HAP-1 (cell line): ENCODE results near the gene TULP1.

Experiments
- DNase-seq, 2 experiments: peaks; one replicate each; pipeline ENCODE4 v3.0.0-alpha.2; 2016 to 2020; ENCODE audit warnings: low spot score in 2 of 2
- H3K27me3 ChIP-seq: fragments of 250-450 bp; sonication (Bioruptor Pico); 2 replicates; pipeline ENCODE4 v1.5.1; 2020; ENCODE audit warnings: low read depth, mild to moderate bottlenecking, moderate library complexity
- H3K36me3 ChIP-seq: fragments of 250-450 bp; sonication (Bioruptor Pico); replicated peaks from 2 replicates; pipeline ENCODE4 v1.5.1; 2020; ENCODE audit warnings: mild to moderate bottlenecking
- H3K4me1 ChIP-seq: fragments of 250-450 bp; sonication (Bioruptor Pico); 2 replicates; pipeline ENCODE4 v1.5.1; 2020; ENCODE audit warnings: mild to moderate bottlenecking
- H3K4me3 ChIP-seq: fragments of 250-450 bp; sonication (Bioruptor Pico); 2 replicates; pipeline ENCODE4 v1.5.1; 2020; ENCODE audit warnings: mild to moderate bottlenecking, moderate library complexity
- H3K9me3 ChIP-seq: fragments of 250-450 bp; sonication (Bioruptor Pico); 2 replicates; pipeline ENCODE4 v1.5.1; 2020; ENCODE audit warnings: mild to moderate bottlenecking, moderate library complexity
- in situ Hi-C: fragments of 300-500 bp; cut with MboI; formaldehyde crosslinking; loops from 3 replicates; pipeline ENCODE4 v1.14.3; 2020; ENCODE audit warnings: low sequenced_read_pairs, inconsistent platforms, mixed read lengths

Gene TULP1

GRCh38 chr6:35512740-35513139 is at the start of gene TULP1:
Gene TULP1, minus strand, starts transcription at chr6:35512896. Its CDS starts 38 bp downstream, at chr6:35512858.
- Histone ChIP-seq H3K9me3 (no peaks in the 10 kb centered on the region), H3K27me3 (no peaks in the 10 kb centered on the region), H3K4me3 (no peak within 1 kb of the TSS), H3K4me1 (no peaks in the 10 kb centered on the region), H3K36me3 (no peaks in the 10 kb centered on the region)
- DNase-seq, result no peak
- in situ Hi-C loops, result no loop called here

GRCh38 chr6:35562060-35562459 is 49.4 kb upstream of the TULP1 start:
- Histone ChIP-seq H3K36me3 (no peaks in the 10 kb centered on the region), H3K9me3 (no peaks in the 10 kb centered on the region), H3K4me3 (no peak overlapping the region), H3K27me3 (peaks cover 9% of the 10 kb centered on the region), H3K4me1 (no peaks in the 10 kb centered on the region)
- no peak for DNase-seq
- in situ Hi-C loops, result no loop called here

- Histone ChIP-seq H3K27me3 (peaks cover 9% of the 10 kb centered on the region), H3K4me3 (no peak overlapping the region), H3K36me3 (no peaks in the 10 kb centered on the region), H3K9me3 (no peaks in the 10 kb centered on the region), H3K4me1 (no peaks in the 10 kb centered on the region)
- DNase-seq, result no peak
- in situ Hi-C loops, result no loop called here
These were observed 48.4 kb upstream of the TULP1 start for GRCh38 chr6:35561113-35561512.

GRCh38 chr6:35558571-35558970 is 45.9 kb upstream of the TULP1 start:
- Histone ChIP-seq H3K4me1 (no peaks in the 10 kb centered on the region), H3K9me3 (no peaks in the 10 kb centered on the region), H3K4me3 (no peak overlapping the region), H3K27me3 (no peaks in the 10 kb centered on the region; the same call in 1 of the 2 replicates), H3K36me3 (no peaks in the 10 kb centered on the region)
- in situ Hi-C loops, result no loop called here
- no peak for DNase-seq

- H3K4me3 ChIP-seq, result no peak overlapping the region
- no peak for DNase-seq
- no peaks in the 10 kb centered on the region; the same call in 1 of the 2 replicates for H3K9me3 ChIP-seq
- in situ Hi-C loops, result no loop called here
- no peaks in the 10 kb centered on the region; the same call in 1 of the 2 replicates for H3K27me3 ChIP-seq
- H3K4me1 ChIP-seq, result no peaks in the 10 kb centered on the region
- H3K36me3 ChIP-seq, result no peaks in the 10 kb centered on the region
These were observed 44.5 kb upstream of the TULP1 start for GRCh38 chr6:35557239-35557638.

GRCh38 chr6:35554811-35555210 is 42.1 kb upstream of the TULP1 start:
- no peaks in the 10 kb centered on the region for H3K4me1 ChIP-seq
- H3K36me3 ChIP-seq, result no peaks in the 10 kb centered on the region
- H3K27me3 ChIP-seq, result no peaks in the 10 kb centered on the region; the same call in 1 of the 2 replicates
- in situ Hi-C loops, result no loop called here
- peaks cover 4% of the 10 kb centered on the region for H3K9me3 ChIP-seq
- H3K4me3 ChIP-seq, result no peak overlapping the region
- no peak for DNase-seq

GRCh38 chr6:35553315-35553714 is 40.6 kb upstream of the TULP1 start:
- Histone ChIP-seq H3K4me1 (no peaks in the 10 kb centered on the region), H3K36me3 (no peaks in the 10 kb centered on the region), H3K9me3 (peaks cover 4% of the 10 kb centered on the region), H3K27me3 (no peaks in the 10 kb centered on the region), H3K4me3 (no peak overlapping the region)
- in situ Hi-C loops, result no loop called here
- DNase-seq, result no peak

GRCh38 chr6:35552285-35552917 is 39.7 kb upstream of the TULP1 start:
- H3K4me3 ChIP-seq, result no peak overlapping the region
- in situ Hi-C loops, result no loop called here
- peaks cover 4% of the 10 kb centered on the region for H3K9me3 ChIP-seq
- DNase-seq, result peak in 1 of 2 experiments; percentile 59
- H3K27me3 ChIP-seq, result no peaks in the 10 kb centered on the region
- H3K4me1 ChIP-seq, result no peaks in the 10 kb centered on the region
- no peaks in the 10 kb centered on the region for H3K36me3 ChIP-seq

GRCh38 chr6:35550437-35550836 is 37.7 kb upstream of the TULP1 start:
- Histone ChIP-seq H3K9me3 (peaks cover 4% of the 10 kb centered on the region), H3K4me1 (no peaks in the 10 kb centered on the region), H3K4me3 (no peak overlapping the region), H3K27me3 (no peaks in the 10 kb centered on the region), H3K36me3 (no peaks in the 10 kb centered on the region)
- in situ Hi-C loops, result no loop called here
- DNase-seq, result no peak

- Histone ChIP-seq H3K9me3 (peaks cover 4% of the 10 kb centered on the region), H3K36me3 (no peaks in the 10 kb centered on the region), H3K4me1 (no peaks in the 10 kb centered on the region), H3K4me3 (no peak overlapping the region), H3K27me3 (no peaks in the 10 kb centered on the region)
- in situ Hi-C loops, result no loop called here
- DNase-seq, result no peak
These were observed 35.0 kb upstream of the TULP1 start for GRCh38 chr6:35547676-35548075.

GRCh38 chr6:35544769-35545361 is 32.2 kb upstream of the TULP1 start:
- Histone ChIP-seq H3K36me3 (no peaks in the 10 kb centered on the region), H3K27me3 (no peaks in the 10 kb centered on the region), H3K9me3 (no peaks in the 10 kb centered on the region; the same call in 1 of the 2 replicates), H3K4me1 (no peaks in the 10 kb centered on the region), H3K4me3 (no peak overlapping the region)
- DNase-seq, result no peak
- in situ Hi-C loops, result no loop called here

GRCh38 chr6:35543459-35544193 is 30.9 kb upstream of the TULP1 start:
- no peaks in the 10 kb centered on the region for H3K27me3 ChIP-seq
- H3K4me1 ChIP-seq, result no peaks in the 10 kb centered on the region
- no peak for DNase-seq
- H3K36me3 ChIP-seq, result no peaks in the 10 kb centered on the region
- H3K4me3 ChIP-seq, result no peak overlapping the region
- H3K9me3 ChIP-seq, result no peaks in the 10 kb centered on the region
- in situ Hi-C loops, result no loop called here

- no peak for DNase-seq
- H3K4me3 ChIP-seq, result no peak overlapping the region
- in situ Hi-C loops, result no loop called here
- no peaks in the 10 kb centered on the region for H3K9me3 ChIP-seq
- no peaks in the 10 kb centered on the region for H3K4me1 ChIP-seq
- no peaks in the 10 kb centered on the region for H3K27me3 ChIP-seq
- H3K36me3 ChIP-seq, result no peaks in the 10 kb centered on the region
These were observed 29.1 kb upstream of the TULP1 start for GRCh38 chr6:35541836-35542235.

GRCh38 chr6:35539223-35539622 is 26.5 kb upstream of the TULP1 start:
- in situ Hi-C loops, result no loop called here
- Histone ChIP-seq H3K27me3 (no peaks in the 10 kb centered on the region), H3K9me3 (no peaks in the 10 kb centered on the region), H3K36me3 (no peaks in the 10 kb centered on the region), H3K4me1 (no peaks in the 10 kb centered on the region), H3K4me3 (no peak overlapping the region)
- no peak for DNase-seq
